Camera-type eye (tissue), 1 donor: ENCODE measurements around the gene PSMA2. TPM values are rescaled to one million over a fixed set of nuclear protein-coding genes. Genes with fewer than 3 reads are reported as not detected.

ENCODE experiments used
- total RNA-seq: library from RNA; depleted of rRNA; stranded (reverse); fragments of >200 nt; gene quantifications from one replicate; pipeline ENCODE4 v1.2.3, GENCODE V29; 2014

PSMA2 gene
- 42.6 TPM for total RNA-seq

GRCh38 chr7:42931834-42932651 is at the start of gene PSMA2, which contains the start of gene MRPL32:
Gene PSMA2 (minus strand): TSS chr7:42932174. CDS start chr7:42932158, 16 bp downstream.
Gene MRPL32 (plus strand): TSS chr7:42932376. CDS start chr7:42932387, 11 bp downstream.

GRCh38 chr7:42911454-42912447 is 20.2 kb downstream of the PSMA2 start, which contains the start of gene C7orf25:
Gene C7orf25 (minus strand): TSS chr7:42912070. CDS start chr7:42910900, 1,170 bp downstream.

Other genes with a start within 250 kb of the PSMA2 start
- gene C7orf25, start 20.1 kb downstream of the PSMA2 start, total RNA-seq, result 13.9 TPM
- 50.1 TPM for gene MRPL32, start 202 bp upstream of the PSMA2 start, total RNA-seq
- gene HECW1, start 180.5 kb upstream of the PSMA2 start, total RNA-seq, result 11.8 TPM